Activated T-helper 2 cell treated with anti-CD3 and anti-CD28 coated beads, Interferon-gamma antibody, Interleukin-2, Interleukin-4, amounts not matched to agents 10 μg/mL and 5 μg/mL and 100 μg/mL, durations not matched to agents 14 hours and 24 hours and 36 hours (primary cell): ENCODE measurements around the gene NELFB. TPM values are rescaled to one million over a fixed set of nuclear protein-coding genes. Genes with fewer than 3 reads are reported as not detected.

ENCODE experiments used
- total RNA-seq: library from RNA; stranded (reverse); gene quantifications from 2 replicates; pipeline ENCODE4 v1.2.3, GENCODE V29; 2022

NELFB gene
- total RNA-seq, 1 donor from 2014 or later = 71.4 TPM

Other genes starting within 250 kb of the NELFB start
- gene ABCA2, start 227.1 kb upstream of the NELFB start, total RNA-seq = 27.4 and 31.4 TPM in 2 replicates
- gene FUT7, start 223.2 kb upstream of the NELFB start, total RNA-seq = 0.21 TPM in 1 of 2 replicates, not detected in the other
- gene NPDC1, start 209.2 kb upstream of the NELFB start, total RNA-seq = 32.7 and 36.0 TPM in 2 replicates
- gene ENTPD2, start 201.3 kb upstream of the NELFB start, total RNA-seq = not detected in 2 replicates
- 26.5 and 27.1 TPM in 2 replicates for gene SAPCD2, start 184.8 kb upstream of the NELFB start, total RNA-seq
- 20.0 and 22.3 TPM in 2 replicates for gene UAP1L1, start 177.8 kb upstream of the NELFB start, total RNA-seq
- gene MAN1B1, start 168.3 kb upstream of the NELFB start, total RNA-seq = 47.5 and 52.2 TPM in 2 replicates
- 318 and 321 TPM in 2 replicates for gene DPP7, start 140.6 kb upstream of the NELFB start, total RNA-seq
- gene GRIN1, start 116.2 kb upstream of the NELFB start, total RNA-seq = 0.07 TPM in 1 of 2 replicates, not detected in the other
- 0.21 and 0.34 TPM in 2 replicates for gene LRRC26, start 85.3 kb upstream of the NELFB start, total RNA-seq
- not detected in 2 replicates for gene TMEM210, start 83.3 kb upstream of the NELFB start, total RNA-seq
- 52.3 and 58.5 TPM in 2 replicates for gene ANAPC2, start 66.8 kb upstream of the NELFB start, total RNA-seq
- 91.6 and 91.8 TPM in 2 replicates for gene SSNA1, start 66.7 kb upstream of the NELFB start, total RNA-seq
- 16.4 and 18.2 TPM in 2 replicates for gene TPRN, start 54.6 kb upstream of the NELFB start, total RNA-seq
- gene TMEM203, start 49.7 kb upstream of the NELFB start, total RNA-seq = 34.9 and 35.0 TPM in 2 replicates
- 38.2 and 40.2 TPM in 2 replicates for gene NDOR1, start 49.6 kb upstream of the NELFB start, total RNA-seq
- gene RNF208, start 33.1 kb upstream of the NELFB start, total RNA-seq = 9.5 and 10.1 TPM in 2 replicates
- 0.41 and 0.50 TPM in 2 replicates for gene CYSRT1, start 30.2 kb upstream of the NELFB start, total RNA-seq
- not detected in 2 replicates for gene RNF224, start 27.8 kb upstream of the NELFB start, total RNA-seq
- not detected in 2 replicates for gene SLC34A3, start 24.4 kb upstream of the NELFB start, total RNA-seq
- gene TUBB4B, start 14.0 kb upstream of the NELFB start, total RNA-seq = 357 and 361 TPM in 2 replicates
- 0.48 TPM in 2 replicates for gene STPG3, start 4.0 kb upstream of the NELFB start, total RNA-seq
- 17.2 and 17.5 TPM in 2 replicates for gene TOR4A, start 22.4 kb downstream of the NELFB start, total RNA-seq
- gene NRARP, start 46.9 kb downstream of the NELFB start, total RNA-seq = 9.3 and 11.2 TPM in 2 replicates
- 6.8 and 8.0 TPM in 2 replicates for gene EXD3, start 167.8 kb downstream of the NELFB start, total RNA-seq
- 0.39 and 0.46 TPM in 2 replicates for gene NOXA1, start 168.1 kb downstream of the NELFB start, total RNA-seq
- gene ENTPD8, start 186.0 kb downstream of the NELFB start, total RNA-seq = not detected in 2 replicates
- 56.1 and 57.6 TPM in 2 replicates for gene NSMF, start 204.0 kb downstream of the NELFB start, total RNA-seq